Fibroblast of the aortic adventitia (primary cell): ENCODE data around the gene COL4A2. TPM values are rescaled to one million over a fixed set of nuclear protein-coding genes. Genes with fewer than 3 reads are reported as not detected.

Experiments
- DNase-seq: peaks from one replicate; pipeline ENCODE4 v3.0.0-alpha.2; 2010; ENCODE audit warnings: low read depth
- H3K4me3 ChIP-seq: 2 replicates; pipeline ENCODE4 v1.5.1; 2011; ENCODE audit warnings: low read depth, mild to moderate bottlenecking, control low read depth, low read length, moderate library complexity
- CTCF ChIP-seq: IDR thresholded peaks from 2 replicates; pipeline ENCODE4 v1.5.1; 2011; ENCODE audit warnings: mild to moderate bottlenecking, low read length, control low read depth, inconsistent platforms; ENCODE audit not compliant: insufficient read depth
- total RNA-seq: library from RNA; depleted of rRNA; stranded (reverse); fragments of >200 nt; gene quantifications from 2 replicates; pipeline ENCODE4 v1.2.3, GENCODE V29; 2012; ENCODE audit warnings: low replicate concordance

The COL4A2 gene
- total RNA-seq, 1 donor: 53.3 TPM

- peak; percentile 59 for DNase-seq
- TF ChIP-seq CTCF: no peak
- no peak overlapping the region for H3K4me3 ChIP-seq
Measured at GRCh38 chr13:110382229-110382628, 75.1 kb downstream of the COL4A2 start.

GRCh38 chr13:110382830-110383229, 75.7 kb downstream of the COL4A2 start:
- no peak for DNase-seq
- H3K4me3 ChIP-seq: no peak overlapping the region
- TF ChIP-seq CTCF: no peak

GRCh38 chr13:110387451-110388107, 80.5 kb downstream of the COL4A2 start:
- TF ChIP-seq CTCF: no peak
- H3K4me3 ChIP-seq: no peak overlapping the region
- peak; percentile 13 for DNase-seq

- DNase-seq: peak; percentile 52
- no peak overlapping the region for H3K4me3 ChIP-seq
- no peak for TF ChIP-seq CTCF
Measured at GRCh38 chr13:110388108-110388943, 81.2 kb downstream of the COL4A2 start.

- TF ChIP-seq CTCF: no peak
- DNase-seq: peak; percentile 45
- no peak overlapping the region for H3K4me3 ChIP-seq
Measured at GRCh38 chr13:110390567-110390966, 83.5 kb downstream of the COL4A2 start.

- no peak overlapping the region for H3K4me3 ChIP-seq
- peak; percentile 47 for DNase-seq
- TF ChIP-seq CTCF: no peak
Measured at GRCh38 chr13:110391273-110391672, 84.2 kb downstream of the COL4A2 start.
